K562 (cell line): Measurements from ENCODE around the gene ACOX2. TPM values are rescaled to one million over a fixed set of nuclear protein-coding genes. Genes with fewer than 3 reads are reported as not detected.

Source experiments
- ATAC-seq: fragments of 200-7000 bp; cut with Tn5 transposase; 3 replicates; pipeline ENCODE4 v1.9.1; 2020; ENCODE audit warnings: moderate library complexity
- BruUV-seq: library from RNA; stranded (reverse); fragments of 400-500 nt; replicated peaks from 2 replicates; lab custom pipeline; 2021; lab: Mats Ljungman, UMichigan
- CTCF ChIA-PET: fragments of 300-600 bp; formaldehyde crosslinking; extraction: SDS; loops from one replicate; lab custom pipeline; 2021; ENCODE audit warnings: low intra/inter-chr PET ratio; lab: Yijun Ruan, JAX
- POLR2A ChIA-PET: fragments of 300-600, 350-650 bp; sonication (Branson Sonifier 250); formaldehyde crosslinking; extraction: SDS; loops from one replicate; lab custom pipeline; 2021; ENCODE audit warnings: antibody characterized with exemption, inconsistent platforms; lab: Yijun Ruan, JAX
- DNase-seq, 4 experiments: peaks; one replicate each; pipeline versions ENCODE4 v3.0.0 to v3.0.0-alpha.2; 2011 to 2018; ENCODE audit warnings: low spot score in 3 of 4, mixed read lengths in 3 of 4; ENCODE audit errors: extremely low read depth in 1 of 4
- FAIRE-seq: peaks from 2 replicates; lab custom pipeline; 2011; peaks lifted over from hg19 to GRCh38; lab: Jason Lieb, UNC
- H2AFZ ChIP-seq: 2 replicates; pipeline ENCODE4 v1.6.0; 2011; ENCODE audit warnings: low read depth, low read length, control low read depth, inconsistent platforms
- H3K27ac ChIP-seq: fragments of 200-600 bp; 3 replicates; pipeline ENCODE4 v1.8.0; 2011; ENCODE audit warnings: low read depth, mild to moderate bottlenecking, control low read depth, inconsistent platforms, low read length, moderate library complexity, mixed read lengths; ENCODE audit errors: extremely low read depth
- H3K27me3 ChIP-seq, 2 experiments: fragments of 300-600 bp in 1 of 2; 2 replicates in 1 of 2; 3 replicates in 1 of 2; pipeline versions ENCODE4 v1.6.0 to v1.8.0; 2011; ENCODE audit warnings: inconsistent platforms in 2 of 2, low read length in 2 of 2, mild to moderate bottlenecking in 1 of 2, mixed read lengths in 1 of 2, moderate library complexity in 1 of 2; ENCODE audit not compliant: control insufficient read depth in 2 of 2, insufficient read depth in 2 of 2
- H3K36me3 ChIP-seq: fragments of 300-600 bp; 3 replicates; pipeline ENCODE4 v1.8.0; 2011; ENCODE audit warnings: mild to moderate bottlenecking, low read length, inconsistent platforms; ENCODE audit not compliant: control insufficient read depth, insufficient read depth
- H3K4me1 ChIP-seq, 2 experiments: fragments of 200-600 bp in 1 of 2; replicated peaks in 1 of 2; 2 replicates in 1 of 2; 3 replicates in 1 of 2; pipeline versions ENCODE4 v1.5.1 to v1.8.0; 2011; ENCODE audit warnings: inconsistent platforms in 2 of 2, low read length in 2 of 2, mild to moderate bottlenecking in 1 of 2, mixed read lengths in 1 of 2, moderate library complexity in 1 of 2; ENCODE audit not compliant: control insufficient read depth in 2 of 2, insufficient read depth in 2 of 2
- H3K4me2 ChIP-seq: 2 replicates; pipeline ENCODE4 v1.6.1; 2011; ENCODE audit warnings: low read length, control low read depth, inconsistent platforms, mixed read lengths; ENCODE audit not compliant: insufficient read depth
- H3K4me3 ChIP-seq: fragments of 200-600 bp; sonication (generic), shearing (Covaris generic); 2 replicates; pipeline ENCODE4 v1.5.1; 2016; ENCODE audit warnings: control low read depth, inconsistent platforms
- H3K79me2 ChIP-seq: fragments of 200-600 bp; 3 replicates; pipeline ENCODE4 v1.8.0; 2011; ENCODE audit warnings: low read length, inconsistent platforms; ENCODE audit not compliant: control insufficient read depth, insufficient read depth
- H3K9ac ChIP-seq, 2 experiments: 2 replicates each; pipeline versions ENCODE4 v1.6.0 to v1.6.1; 2011; ENCODE audit warnings: low read depth in 2 of 2, low read length in 2 of 2, control low read depth in 1 of 2, inconsistent platforms in 1 of 2, mild to moderate bottlenecking in 1 of 2, mixed read lengths in 1 of 2; ENCODE audit not compliant: insufficient read depth in 1 of 2
- H3K9me1 ChIP-seq: one replicate; pipeline ENCODE4 v1.6.0; 2011; ENCODE audit warnings: inconsistent platforms, mild to moderate bottlenecking, low read length, moderate library complexity; ENCODE audit not compliant: control insufficient read depth, insufficient read depth
- H3K9me3 ChIP-seq: replicated peaks from 2 replicates; pipeline ENCODE4 v1.5.1; 2011; ENCODE audit warnings: low read depth, low read length, inconsistent platforms; ENCODE audit not compliant: control insufficient read depth, insufficient read depth
- H4K20me1 ChIP-seq: replicated peaks from 2 replicates; pipeline ENCODE4 v1.6.1; 2011; ENCODE audit warnings: low read length, inconsistent platforms, mixed read lengths; ENCODE audit not compliant: control insufficient read depth, insufficient read depth
- HLTF ChIP-seq: fragments of 450-650 bp; IDR thresholded peaks from 2 replicates; pipeline ENCODE4 v1.6.1; 2016
- NCOA2 ChIP-seq, 2 experiments: fragments of 450-650 bp; IDR thresholded peaks; 2 replicates each; pipeline ENCODE4 v1.6.1; 2018; ENCODE audit warnings: mild to moderate bottlenecking in 2 of 2, moderate library complexity in 1 of 2; ENCODE audit not compliant: partially characterized antibody in 2 of 2
- RFX1 ChIP-seq: fragments of 450-650 bp; IDR thresholded peaks from 2 replicates; pipeline ENCODE4 v1.6.1; 2016; ENCODE audit warnings: mild to moderate bottlenecking, moderate library complexity
- WGBS: fragments of 100-300 bp; shearing (Covaris generic); methylation state at CpG from one replicate; pipeline ENCODE4 v1.1.6; 2016; ENCODE audit warnings: low coverage, mixed read lengths; ENCODE audit not compliant: insufficient coverage; ENCODE audit errors: missing lambda C conversion rate; 5-methylcytosine and 5-hydroxymethylcytosine counted together
- in situ Hi-C: fragments of 300-500 bp; cut with MboI; formaldehyde crosslinking; loops from 4 replicates; pipeline ENCODE4 v1.15.0; 2018; ENCODE audit warnings: inconsistent platforms, mixed read lengths
- intact Hi-C: fragments of 100-400 bp; cut with micrococcal nuclease; formaldehyde crosslinking; loops from 2 replicates; pipeline ENCODE4 v1.14.2; 2022
- polyA plus RNA-seq, 8 experiments: library from polyadenylated mRNA; depleted of rRNA in 4 of 8; stranded (reverse) in 5 of 8; unstranded in 3 of 8; fragments of >200 nt; fragmentation: Nextera tagmentation in 2 of 8; fragmentation: Illumina TruSeq in 1 of 8; extraction: Ambion mirVana in 2 of 8; extraction: Trizol in 1 of 8; gene quantifications; 2 replicates each; pipeline versions ENCODE4 v1.2.1 to v1.2.3, GENCODE V29; 2011 to 2014; ENCODE audit warnings: inconsistent platforms in 1 of 8, missing spikeins in 1 of 8
- total RNA-seq, 7 experiments: library from RNA; depleted of rRNA in 6 of 7; stranded (reverse); fragments of >200 nt in 6 of 7; fragmentation: Illumina TruSeq in 2 of 7; extraction: Trizol in 2 of 7; gene quantifications; 2 replicates each; pipeline versions ENCODE4 v1.2.1 to v1.2.3, GENCODE V29; 2011 to 2021; ENCODE audit warnings: low replicate concordance in 1 of 7
- TF ChIP-seq, protein P1 (sequence below): fragments of 450-650 bp; formaldehyde crosslinking; IDR thresholded peaks from 2 replicates; pipeline ENCODE4 v1.4.0; 2022; ENCODE audit warnings: missing genetic modification characterization

ACOX2 gene
- total and polyA plus RNA-seq, 9 of the 15 experiments (the other 6 are each of a cell fraction or from before 2014, with no cell fraction given), result 0.15 TPM; not detected in 8

- TF ChIP-seq, protein P1, sequence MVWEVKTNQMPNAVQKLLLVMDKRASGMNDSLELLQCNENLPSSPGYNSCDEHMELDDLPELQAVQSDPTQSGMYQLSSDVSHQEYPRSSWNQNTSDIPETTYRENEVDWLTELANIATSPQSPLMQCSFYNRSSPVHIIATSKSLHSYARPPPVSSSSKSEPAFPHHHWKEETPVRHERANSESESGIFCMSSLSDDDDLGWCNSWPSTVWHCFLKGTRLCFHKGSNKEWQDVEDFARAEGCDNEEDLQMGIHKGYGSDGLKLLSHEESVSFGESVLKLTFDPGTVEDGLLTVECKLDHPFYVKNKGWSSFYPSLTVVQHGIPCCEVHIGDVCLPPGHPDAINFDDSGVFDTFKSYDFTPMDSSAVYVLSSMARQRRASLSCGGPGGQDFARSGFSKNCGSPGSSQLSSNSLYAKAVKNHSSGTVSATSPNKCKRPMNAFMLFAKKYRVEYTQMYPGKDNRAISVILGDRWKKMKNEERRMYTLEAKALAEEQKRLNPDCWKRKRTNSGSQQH (CRISPR knock-in tag), result no peak
- no peak for TF ChIP-seq HLTF
These were observed 52.8 kb downstream of the ACOX2 start (continued) for GRCh38 chr3:58484045-58484721.

DNA sequence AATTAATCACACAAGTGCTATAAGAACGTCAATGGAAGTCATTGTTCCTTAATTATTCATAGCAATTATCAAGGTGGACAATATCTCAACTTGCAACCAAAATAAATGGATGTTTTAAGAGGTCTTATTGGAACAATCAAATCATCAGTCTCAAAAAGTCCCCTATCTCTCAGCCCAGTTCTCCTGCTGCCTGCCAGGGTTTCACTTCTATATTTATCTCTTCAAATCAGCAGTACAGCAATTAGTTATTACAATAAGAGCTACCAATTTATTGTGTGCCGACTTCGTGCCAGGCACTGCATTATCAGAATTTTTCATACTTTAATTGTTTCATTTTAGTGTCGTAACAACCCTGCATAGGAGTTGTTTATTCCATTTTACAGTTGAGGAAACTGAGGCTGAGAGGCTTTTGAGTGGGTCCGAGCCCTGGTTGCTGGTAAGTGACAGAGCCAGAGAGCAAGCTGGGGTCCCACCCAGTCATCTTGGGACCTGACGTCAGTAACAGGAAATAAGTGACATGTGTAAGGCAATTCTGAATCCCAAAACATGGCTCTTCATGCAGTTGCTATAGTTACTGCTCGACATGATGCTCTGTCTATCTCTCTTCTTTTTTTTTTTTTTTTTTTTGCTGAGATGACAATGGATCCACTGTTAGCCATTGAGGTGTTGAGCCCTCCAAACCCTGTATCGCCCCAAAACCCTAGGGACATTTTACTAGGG lies 53.9 kb downstream of the ACOX2 start:
- H3K36me3 ChIP-seq, result no peaks in the 10 kb centered on the region
- H3K4me2 ChIP-seq, result no peak overlapping the region
- peaks cover 11% of the 10 kb centered on the region in 2 experiments; a peak in 4 of 5 replicates for H3K4me1 ChIP-seq
- BruUV-seq, result no TSS peak
- in situ Hi-C loops, result no loop called here
- no peaks in the 10 kb centered on the region for H3K9me3 ChIP-seq
- no peak overlapping the region for H2AFZ ChIP-seq
- no peaks in the 10 kb centered on the region for H3K27me3 ChIP-seq
- H3K4me3 ChIP-seq, result no peak overlapping the region
- ChIA-PET CTCF (no interaction called here), POLR2A (interaction anchor here (1.0 kb wide), 1 partner anchor 12 kb away, joined by 3 read pairs; no protein-coding TSS in a partner anchor)
- H3K9ac ChIP-seq, result no peak overlapping the region
- FAIRE-seq, result no peak
- WGBS, result 3% methylated on average over 7 of the region's 8 CpGs
- no peak for DNase-seq
- H3K9me1 ChIP-seq, result no peaks in the 10 kb centered on the region
- no peaks in the 10 kb centered on the region for H4K20me1 ChIP-seq
- H3K27ac ChIP-seq, result no peak overlapping the region
- no peak for ATAC-seq
- intact Hi-C loops, result no loop called here
- no peak for TF ChIP-seq NCOA2 (IDR thresholded peaks at IDR 0.05; ENCODE audit: partially characterized antibody in 2 of 2)
- TF ChIP-seq RFX1, result peak; percentile 67
- H3K79me2 ChIP-seq, result no peaks in the 10 kb centered on the region
